Suprapubic skin (tissue), 4 donors: Measurements from ENCODE around the gene CENPO. TPM values are rescaled to one million over a fixed set of nuclear protein-coding genes. Genes with fewer than 3 reads are reported as not detected.
"Not testable (repeated sequence)": the region's sequence is repeated elsewhere in the genome, so short reads cannot be mapped to it uniquely, and the experiment has no call there.

ENCODE experiments used
- DNase-seq, 2 donors: peaks; one replicate each; pipeline ENCODE4 v3.0.0-alpha.2; 2019; ENCODE audit warnings: low spot score in 2 of 2
- H3K27ac ChIP-seq: fragments of 200-600 bp; sonication (generic); one replicate; pipeline ENCODE4 v1.5.1; 2019
- H3K27me3 ChIP-seq: fragments of 200-600 bp; sonication (generic); one replicate; pipeline ENCODE4 v1.5.1; 2019
- H3K36me3 ChIP-seq: fragments of 200-600 bp; sonication (generic); one replicate; pipeline ENCODE4 v1.5.1; 2019
- H3K4me1 ChIP-seq: fragments of 200-600 bp; sonication (generic); one replicate; pipeline ENCODE4 v1.5.1; 2019
- H3K4me3 ChIP-seq: fragments of 200-600 bp; sonication (generic); one replicate; pipeline ENCODE4 v1.5.1; 2019; ENCODE audit warnings: mild to moderate bottlenecking
- H3K9me3 ChIP-seq: fragments of 200-600 bp; sonication (generic); one replicate; pipeline ENCODE4 v1.5.1; 2019
- EP300 ChIP-seq: sonication (generic); formaldehyde crosslinking; IDR thresholded peaks from one replicate; pipeline ENCODE4 v1.6.1; 2017; ENCODE audit warnings: antibody characterized with exemption
- POLR2A ChIP-seq, 2 donors: fragments of 450-650 bp; IDR thresholded peaks; one replicate each; pipeline ENCODE4 v1.6.1; 2017; ENCODE audit warnings: antibody characterized with exemption in 2 of 2, mild to moderate bottlenecking in 2 of 2, moderate library complexity in 2 of 2
- POLR2AphosphoS5 ChIP-seq, 3 donors: sonication (generic); formaldehyde crosslinking; IDR thresholded peaks; one replicate each; pipeline ENCODE4 v1.6.1; 2017; ENCODE audit warnings: antibody characterized with exemption in 3 of 3
- WGBS: methylation state at CpG from one replicate; pipeline ENCODE4 v1.1.5; 2018; 5-methylcytosine and 5-hydroxymethylcytosine counted together
- total RNA-seq, 4 donors: library from RNA; depleted of rRNA; stranded (reverse); fragments of >200 nt; gene quantifications; one replicate each; pipeline ENCODE4 v1.1.0, GENCODE V29; 2016
- TF ChIP-seq, protein P1 (sequence below), 2 donors: fragments of 200-600 bp in 1 of 2; fragments of 450-650 bp in 1 of 2; sonication (generic) in 1 of 2; IDR thresholded peaks; one replicate each; pipeline ENCODE4 v1.5.1; 2016 to 2019; ENCODE audit warnings: antibody characterized with exemption in 2 of 2, mild to moderate bottlenecking in 1 of 2, moderate library complexity in 1 of 2

CENPO gene
- total RNA-seq, 4 donors from 2014 or later, result 3.5 to 12.2 (median 7.7) TPM

DNA sequence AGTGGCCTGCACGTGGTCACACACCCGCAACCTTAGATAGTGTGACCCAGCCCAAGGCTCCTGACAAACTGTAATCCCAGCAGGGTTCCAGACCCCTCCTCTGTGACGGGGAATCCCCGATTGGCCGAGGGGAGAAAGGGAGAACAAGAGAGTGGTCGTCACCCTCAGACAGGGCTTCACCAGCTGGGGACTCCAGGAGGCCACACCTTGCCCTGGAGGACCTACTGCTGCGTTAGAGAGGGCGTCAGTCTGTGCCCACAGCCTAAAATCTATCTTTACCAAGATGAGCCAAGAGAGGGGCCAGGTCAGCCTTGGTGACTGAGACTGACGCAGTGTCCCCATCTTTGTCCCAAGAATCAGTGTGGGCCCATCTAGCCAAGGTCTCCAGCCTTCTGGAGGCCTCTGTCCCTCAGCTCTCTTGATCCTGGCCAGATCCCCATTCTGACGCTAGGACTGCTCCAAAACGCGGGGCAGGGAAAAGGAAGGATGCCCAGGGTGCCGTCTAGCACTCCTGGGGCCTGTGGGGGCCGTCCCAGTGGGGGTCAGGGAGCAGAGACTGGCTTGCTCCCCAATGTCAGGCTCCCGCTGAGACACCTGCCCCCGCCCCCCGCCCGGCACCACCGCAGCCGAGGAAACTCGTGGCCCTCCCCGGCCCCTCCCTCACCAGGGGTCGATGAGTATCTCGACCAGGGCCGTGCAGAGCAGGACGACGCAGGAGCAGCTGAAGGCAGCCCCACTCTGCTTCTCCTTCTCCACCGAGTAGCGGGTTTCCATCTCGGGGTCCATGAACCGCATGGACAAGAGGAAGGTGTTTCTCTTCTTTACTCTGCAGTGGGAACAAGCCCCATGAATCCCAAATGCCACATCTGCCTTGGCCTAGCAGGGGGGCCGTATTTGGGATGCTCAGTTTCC is 40.9 kb downstream of the CENPO start:
- H3K27me3 ChIP-seq, result no peaks in the 10 kb centered on the region
- TF ChIP-seq POLR2AphosphoS5 (IDR thresholded peaks at IDR 0.05) (no peak), EP300 (no peak), POLR2A (IDR thresholded peaks at IDR 0.05) (no peak)
- TF ChIP-seq, protein P1, sequence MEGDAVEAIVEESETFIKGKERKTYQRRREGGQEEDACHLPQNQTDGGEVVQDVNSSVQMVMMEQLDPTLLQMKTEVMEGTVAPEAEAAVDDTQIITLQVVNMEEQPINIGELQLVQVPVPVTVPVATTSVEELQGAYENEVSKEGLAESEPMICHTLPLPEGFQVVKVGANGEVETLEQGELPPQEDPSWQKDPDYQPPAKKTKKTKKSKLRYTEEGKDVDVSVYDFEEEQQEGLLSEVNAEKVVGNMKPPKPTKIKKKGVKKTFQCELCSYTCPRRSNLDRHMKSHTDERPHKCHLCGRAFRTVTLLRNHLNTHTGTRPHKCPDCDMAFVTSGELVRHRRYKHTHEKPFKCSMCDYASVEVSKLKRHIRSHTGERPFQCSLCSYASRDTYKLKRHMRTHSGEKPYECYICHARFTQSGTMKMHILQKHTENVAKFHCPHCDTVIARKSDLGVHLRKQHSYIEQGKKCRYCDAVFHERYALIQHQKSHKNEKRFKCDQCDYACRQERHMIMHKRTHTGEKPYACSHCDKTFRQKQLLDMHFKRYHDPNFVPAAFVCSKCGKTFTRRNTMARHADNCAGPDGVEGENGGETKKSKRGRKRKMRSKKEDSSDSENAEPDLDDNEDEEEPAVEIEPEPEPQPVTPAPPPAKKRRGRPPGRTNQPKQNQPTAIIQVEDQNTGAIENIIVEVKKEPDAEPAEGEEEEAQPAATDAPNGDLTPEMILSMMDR (IDR thresholded peaks at IDR 0.05), result no peak
- H3K36me3 ChIP-seq, result peaks cover 61% of the 10 kb centered on the region
- H3K9me3 ChIP-seq, result no peaks in the 10 kb centered on the region
- 93% methylated on average over 16 of the region's 32 CpGs for WGBS
- H3K4me1 ChIP-seq, result no peaks in the 10 kb centered on the region
- H3K4me3 ChIP-seq, result no peak overlapping the region
- no peak for DNase-seq
- no peak overlapping the region for H3K27ac ChIP-seq

DNA sequence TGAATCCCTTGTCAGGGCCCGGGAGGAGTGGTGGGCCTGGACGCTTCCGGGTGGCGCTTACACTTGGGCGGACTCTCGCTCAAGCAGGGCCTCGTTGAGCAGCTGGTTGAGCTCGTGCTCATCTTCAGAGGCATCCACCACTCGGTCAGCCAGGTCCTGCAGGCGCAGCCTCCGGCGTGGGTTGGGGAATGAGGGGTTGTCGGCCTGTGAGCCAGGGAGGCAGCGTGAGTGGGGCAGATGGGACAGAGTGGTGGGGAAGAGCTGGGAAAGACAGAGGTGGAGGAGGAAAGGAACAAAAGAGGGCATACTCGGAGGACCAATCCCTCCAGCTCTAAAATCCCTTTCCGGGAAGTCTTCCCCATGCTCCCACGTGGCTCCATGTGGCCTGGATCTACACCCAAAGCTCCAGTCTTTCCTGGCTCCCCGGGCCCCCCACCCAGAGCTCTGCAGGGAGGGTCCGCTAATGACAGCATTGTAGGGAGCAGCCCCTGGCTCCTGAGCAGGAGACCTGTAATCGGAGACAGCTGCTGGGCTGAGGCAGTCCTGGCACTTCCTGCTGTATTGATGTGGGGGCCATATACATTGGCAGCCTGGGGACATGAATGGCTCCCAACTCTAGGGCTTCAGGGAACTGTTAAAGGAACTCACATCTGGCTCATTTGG is 41.6 kb downstream of the CENPO start:
- no peak for DNase-seq
- H3K9me3 ChIP-seq, result no peaks in the 10 kb centered on the region
- TF ChIP-seq POLR2A (IDR thresholded peaks at IDR 0.05), result no peak
- TF ChIP-seq POLR2AphosphoS5 (IDR thresholded peaks at IDR 0.05), result no peak
- TF ChIP-seq, protein P1 (IDR thresholded peaks at IDR 0.05), result no peak
- TF ChIP-seq EP300, result no peak
- no peak overlapping the region for H3K4me3 ChIP-seq
- no peaks in the 10 kb centered on the region for H3K27me3 ChIP-seq
- H3K36me3 ChIP-seq, result peaks cover 68% of the 10 kb centered on the region
- WGBS, result 95% methylated on average over 19 of the region's 20 CpGs
- H3K4me1 ChIP-seq, result no peaks in the 10 kb centered on the region
- H3K27ac ChIP-seq, result no peak overlapping the region

DNA sequence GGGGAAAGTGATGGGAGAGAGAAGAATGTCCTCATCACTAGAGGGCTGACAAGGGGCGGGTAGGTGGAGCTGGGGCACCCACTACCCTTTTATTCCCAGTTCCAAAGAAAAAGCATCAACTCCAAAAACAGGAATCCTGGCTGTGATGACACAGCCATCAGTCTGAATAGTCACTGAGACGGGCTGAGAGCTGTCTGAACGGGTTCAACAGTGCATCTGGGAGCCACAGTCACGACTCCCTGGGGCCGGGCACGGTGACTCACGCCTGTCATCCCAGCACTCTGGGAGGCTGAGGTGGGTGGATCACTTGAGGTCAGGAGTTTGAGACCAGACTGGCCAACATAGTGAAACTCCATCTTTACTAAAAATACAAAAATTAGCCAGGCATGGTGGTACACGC is 42.2 kb downstream of the CENPO start:
- not testable (repeated sequence) for H3K27me3 ChIP-seq

DNA sequence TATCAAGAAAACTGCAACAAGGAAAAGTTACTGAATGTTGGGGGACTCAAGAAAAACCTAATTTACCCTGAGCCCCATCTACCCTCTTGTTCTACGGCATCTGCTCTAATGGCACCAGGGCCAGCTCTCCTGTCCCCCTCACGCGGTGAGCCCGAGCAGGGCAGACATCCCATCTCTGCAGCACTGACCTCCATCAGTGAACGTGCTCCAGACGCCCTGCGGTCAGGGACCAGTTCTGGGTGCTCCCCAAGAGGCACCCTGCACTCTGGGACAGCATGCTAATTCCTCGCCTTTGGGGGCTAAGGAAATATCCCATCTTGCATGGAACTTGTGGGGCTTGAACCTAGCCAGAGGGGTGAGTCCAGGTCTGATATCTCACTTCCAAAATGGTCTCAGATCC is 43.0 kb downstream of the CENPO start:
- no peak overlapping the region for H3K27ac ChIP-seq
- no peak for DNase-seq
- H3K4me3 ChIP-seq, result no peak overlapping the region
- H3K36me3 ChIP-seq, result peaks cover 67% of the 10 kb centered on the region
- no peaks in the 10 kb centered on the region for H3K27me3 ChIP-seq
- H3K9me3 ChIP-seq, result no peaks in the 10 kb centered on the region
- no peak for TF ChIP-seq EP300
- TF ChIP-seq, protein P1 (IDR thresholded peaks at IDR 0.05), result no peak
- no peak for TF ChIP-seq POLR2AphosphoS5 (IDR thresholded peaks at IDR 0.05)
- TF ChIP-seq POLR2A (IDR thresholded peaks at IDR 0.05), result no peak
- no peaks in the 10 kb centered on the region for H3K4me1 ChIP-seq
- 99% methylated on average over 7 of the region's 8 CpGs for WGBS

More for the DNA sequence above, 42.2 kb downstream of the CENPO start:
- 64% methylated on average over 8 of the region's 8 CpGs for WGBS
- not testable (repeated sequence) for H3K4me1 ChIP-seq, H3K9me3 ChIP-seq, DNase-seq, H3K4me3 ChIP-seq, H3K27ac ChIP-seq
- peaks cover 67% of the 10 kb centered on the region for H3K36me3 ChIP-seq

DNA sequence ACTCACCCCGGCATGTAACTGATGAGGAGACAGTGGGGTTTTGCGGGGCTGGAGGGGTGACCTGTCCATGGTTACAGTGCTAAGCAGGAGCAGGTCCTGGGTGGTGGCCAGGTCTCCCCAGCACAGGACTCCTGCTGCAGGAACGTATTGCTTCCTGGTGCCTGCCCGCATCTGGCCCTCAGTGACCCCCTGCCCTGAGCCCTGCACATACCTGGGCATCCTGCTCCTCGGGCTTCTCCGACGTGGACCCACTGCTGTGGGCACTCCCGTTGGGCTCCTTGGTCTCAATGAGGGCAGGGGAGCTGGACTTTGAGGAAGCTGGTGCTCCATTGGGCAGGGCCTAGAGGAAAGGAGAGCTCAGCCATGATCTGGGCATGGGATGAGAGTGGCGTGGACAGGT is 43.5 kb downstream of the CENPO start:
- Histone ChIP-seq H3K27ac (no peak overlapping the region), H3K4me1 (no peaks in the 10 kb centered on the region), H3K4me3 (no peak overlapping the region), H3K27me3 (no peaks in the 10 kb centered on the region), H3K36me3 (peaks cover 67% of the 10 kb centered on the region), H3K9me3 (no peaks in the 10 kb centered on the region)
- DNase-seq, result no peak
- TF ChIP-seq POLR2A (IDR thresholded peaks at IDR 0.05), result no peak
- TF ChIP-seq EP300, result no peak
- TF ChIP-seq, protein P1 (IDR thresholded peaks at IDR 0.05), result no peak
- no peak for TF ChIP-seq POLR2AphosphoS5 (IDR thresholded peaks at IDR 0.05)
- WGBS, result 95% methylated on average over 8 of the region's 9 CpGs
